DOHH2 (cell line): ENCODE measurements around the gene NOL4L.

Experiments used
- H3F3A ChIP-seq: fragments of 200-600 bp; sonication (generic), shearing (Covaris generic); 2 replicates; pipeline ENCODE4 v1.6.0; 2016; ENCODE audit warnings: antibody characterized with exemption, mild to moderate bottlenecking; ENCODE audit not compliant: control insufficient read depth, insufficient read depth
- H3K27ac ChIP-seq: fragments of 200-600 bp; sonication (generic); 2 replicates; pipeline ENCODE4 v1.5.1; 2014; ENCODE audit warnings: low read depth, mild to moderate bottlenecking, low read length, moderate library complexity
- H3K27me3 ChIP-seq: fragments of 200-600 bp; sonication (generic); 2 replicates; pipeline ENCODE4 v1.6.1; 2014; ENCODE audit warnings: mild to moderate bottlenecking, low read length, mixed read lengths; ENCODE audit not compliant: control insufficient read depth
- H3K36me3 ChIP-seq: fragments of 200-600 bp; sonication (generic); 2 replicates; pipeline ENCODE4 v1.6.1; 2014; ENCODE audit warnings: mild to moderate bottlenecking, low read length, moderate library complexity, mixed read lengths; ENCODE audit not compliant: control insufficient read depth
- H3K4me1 ChIP-seq: fragments of 200-600 bp; sonication (generic); 2 replicates; pipeline ENCODE4 v1.6.1; 2014; ENCODE audit warnings: mild to moderate bottlenecking, low read length, mixed read lengths; ENCODE audit not compliant: control insufficient read depth
- H3K4me2 ChIP-seq: fragments of 200-600 bp; sonication (generic); 2 replicates; pipeline ENCODE4 v1.6.0; 2014; ENCODE audit warnings: mild to moderate bottlenecking, low read length, moderate library complexity
- H3K4me3 ChIP-seq: fragments of 200-600 bp; sonication (generic); 2 replicates; pipeline ENCODE4 v1.5.1; 2014; ENCODE audit warnings: mild to moderate bottlenecking, low read length, mixed read lengths
- H3K79me2 ChIP-seq: fragments of 200-600 bp; sonication (generic); 2 replicates; pipeline ENCODE4 v1.6.1; 2014; ENCODE audit warnings: mild to moderate bottlenecking, low read length, mixed read lengths; ENCODE audit not compliant: control insufficient read depth
- H3K9me2 ChIP-seq: fragments of 200-600 bp; sonication (generic); replicated peaks from 2 replicates; pipeline ENCODE4 v1.6.1; 2014; ENCODE audit warnings: mild to moderate bottlenecking, low read length, mixed read lengths; ENCODE audit not compliant: control insufficient read depth
- H3K9me3 ChIP-seq: fragments of 200-600 bp; sonication (generic); 2 replicates; pipeline ENCODE4 v1.6.1; 2014; ENCODE audit warnings: antibody characterized with exemption, low read length, mixed read lengths; ENCODE audit not compliant: control insufficient read depth, insufficient read depth
- H4K20me1 ChIP-seq: fragments of 200-600 bp; sonication (generic); 2 replicates; pipeline ENCODE4 v1.6.0; 2014; ENCODE audit warnings: low read depth, mild to moderate bottlenecking, antibody characterized with exemption, low read length, moderate library complexity; ENCODE audit not compliant: control insufficient read depth, insufficient read depth
- EZH2phosphoT487 ChIP-seq: fragments of 200-600 bp; sonication (generic); IDR thresholded peaks from 2 replicates; pipeline ENCODE4 v1.6.1; 2017; ENCODE audit warnings: borderline replicate concordance, mild to moderate bottlenecking, antibody characterized with exemption, low read length, moderate library complexity, mixed read lengths
- TF ChIP-seq, protein P1 (sequence below): fragments of 200-600 bp; sonication (generic); IDR thresholded peaks from one replicate; pipeline ENCODE4 v1.5.1; 2014; ENCODE audit warnings: antibody characterized with exemption, mild to moderate bottlenecking, low read depth, low read length; ENCODE audit not compliant: poor library complexity, severe bottlenecking

The NOL4L gene

GRCh38 chr20:32487381-32487780 lies 97.8 kb downstream of the NOL4L start:
- peaks cover 4% of the 10 kb centered on the region for H3K27me3 ChIP-seq
- no peak overlapping the region for H3K4me2 ChIP-seq
- H3K27ac ChIP-seq, result no peak overlapping the region
- H3K9me2 ChIP-seq, result no peaks in the 10 kb centered on the region
- no peaks in the 10 kb centered on the region for H3K9me3 ChIP-seq
- no peaks in the 10 kb centered on the region for H3K36me3 ChIP-seq
- no peaks in the 10 kb centered on the region for H4K20me1 ChIP-seq
- TF ChIP-seq, protein P1, sequence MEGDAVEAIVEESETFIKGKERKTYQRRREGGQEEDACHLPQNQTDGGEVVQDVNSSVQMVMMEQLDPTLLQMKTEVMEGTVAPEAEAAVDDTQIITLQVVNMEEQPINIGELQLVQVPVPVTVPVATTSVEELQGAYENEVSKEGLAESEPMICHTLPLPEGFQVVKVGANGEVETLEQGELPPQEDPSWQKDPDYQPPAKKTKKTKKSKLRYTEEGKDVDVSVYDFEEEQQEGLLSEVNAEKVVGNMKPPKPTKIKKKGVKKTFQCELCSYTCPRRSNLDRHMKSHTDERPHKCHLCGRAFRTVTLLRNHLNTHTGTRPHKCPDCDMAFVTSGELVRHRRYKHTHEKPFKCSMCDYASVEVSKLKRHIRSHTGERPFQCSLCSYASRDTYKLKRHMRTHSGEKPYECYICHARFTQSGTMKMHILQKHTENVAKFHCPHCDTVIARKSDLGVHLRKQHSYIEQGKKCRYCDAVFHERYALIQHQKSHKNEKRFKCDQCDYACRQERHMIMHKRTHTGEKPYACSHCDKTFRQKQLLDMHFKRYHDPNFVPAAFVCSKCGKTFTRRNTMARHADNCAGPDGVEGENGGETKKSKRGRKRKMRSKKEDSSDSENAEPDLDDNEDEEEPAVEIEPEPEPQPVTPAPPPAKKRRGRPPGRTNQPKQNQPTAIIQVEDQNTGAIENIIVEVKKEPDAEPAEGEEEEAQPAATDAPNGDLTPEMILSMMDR, result no peak
- no peak for TF ChIP-seq EZH2phosphoT487
- H3F3A ChIP-seq, result peaks cover 3% of the 10 kb centered on the region
- no peaks in the 10 kb centered on the region for H3K79me2 ChIP-seq
- peaks cover 21% of the 10 kb centered on the region for H3K4me1 ChIP-seq
- no peak overlapping the region for H3K4me3 ChIP-seq

GRCh38 chr20:32485770-32486478 lies 99.2 kb downstream of the NOL4L start:
- Histone ChIP-seq H3F3A (peaks cover 7% of the 10 kb centered on the region), H3K79me2 (no peaks in the 10 kb centered on the region), H4K20me1 (no peaks in the 10 kb centered on the region), H3K9me3 (no peaks in the 10 kb centered on the region), H3K4me2 (peak overlapping the region; percentile 99), H3K4me1 (peaks cover 23% of the 10 kb centered on the region), H3K27me3 (peaks cover 8% of the 10 kb centered on the region), H3K4me3 (no peak overlapping the region; the same call in 1 of the 2 replicates), H3K27ac (no peak overlapping the region), H3K9me2 (no peaks in the 10 kb centered on the region), H3K36me3 (no peaks in the 10 kb centered on the region)
- TF ChIP-seq, protein P1, result no peak
- TF ChIP-seq EZH2phosphoT487, result no peak

GRCh38 chr20:32484958-32485769 lies 100.0 kb downstream of the NOL4L start:
- no peaks in the 10 kb centered on the region for H4K20me1 ChIP-seq
- H3K4me3 ChIP-seq, result peak overlapping the region; percentile 83
- H3K4me1 ChIP-seq, result peaks cover 23% of the 10 kb centered on the region
- no peaks in the 10 kb centered on the region for H3K79me2 ChIP-seq
- peaks cover 8% of the 10 kb centered on the region for H3K27me3 ChIP-seq
- no peaks in the 10 kb centered on the region for H3K9me3 ChIP-seq
- no peaks in the 10 kb centered on the region for H3K9me2 ChIP-seq
- H3F3A ChIP-seq, result peaks cover 7% of the 10 kb centered on the region
- H3K27ac ChIP-seq, result peak overlapping the region; percentile 32
- TF ChIP-seq, protein P1, result peak; percentile 88
- no peak for TF ChIP-seq EZH2phosphoT487
- peak overlapping the region; percentile 99 for H3K4me2 ChIP-seq
- H3K36me3 ChIP-seq, result no peaks in the 10 kb centered on the region
